Kidney (tissue), 14 donors: Measurements from ENCODE around the gene PNMT. TPM values are rescaled to one million over a fixed set of nuclear protein-coding genes. Genes with fewer than 3 reads are reported as not detected.

Experiments
- DNase-seq, 5 donors: peaks; one replicate each; pipeline ENCODE4 v3.0.0-alpha.2; 2013 to 2020
- FAIRE-seq: peaks from 2 replicates; lab custom pipeline; 2012; peaks lifted over from hg19 to GRCh38; lab: Jason Lieb, UNC
- H3K27ac ChIP-seq, 2 donors: one replicate each; pipeline ENCODE4 v1.7.0; 2013; ENCODE audit warnings: low read depth in 2 of 2, low read length in 2 of 2, inconsistent platforms in 1 of 2
- H3K27me3 ChIP-seq: one replicate; pipeline ENCODE4 v1.7.1; 2013; ENCODE audit warnings: low read length, inconsistent platforms; ENCODE audit not compliant: control insufficient read depth, insufficient read depth
- H3K36me3 ChIP-seq, 3 donors: one replicate each; pipeline versions ENCODE4 v1.7.0 to v1.7.1; 2013; ENCODE audit warnings: low read length in 3 of 3, control low read depth in 1 of 3, inconsistent platforms in 1 of 3; ENCODE audit not compliant: insufficient read depth in 3 of 3, control insufficient read depth in 2 of 3
- H3K4me1 ChIP-seq, 3 donors: one replicate each; pipeline versions ENCODE4 v1.7.0 to v1.7.1; 2013; ENCODE audit warnings: low read length in 3 of 3, inconsistent platforms in 1 of 3, low read depth in 1 of 3; ENCODE audit not compliant: control insufficient read depth in 2 of 3, insufficient read depth in 2 of 3
- H3K4me3 ChIP-seq, 3 donors: one replicate each; pipeline versions ENCODE4 v1.7.0 to v1.8.1; 2013; ENCODE audit warnings: low read length in 3 of 3, control low read depth in 1 of 3, inconsistent platforms in 1 of 3
- H3K9ac ChIP-seq, 3 donors: one replicate each; pipeline versions ENCODE4 v1.7.0 to v1.7.1; 2013; ENCODE audit warnings: low read length in 3 of 3, control low read depth in 1 of 3, inconsistent platforms in 1 of 3
- H3K9me3 ChIP-seq, 3 donors: one replicate each; pipeline versions ENCODE4 v1.7.0 to v1.7.1; 2013; ENCODE audit warnings: low read length in 3 of 3, control low read depth in 1 of 3, inconsistent platforms in 1 of 3; ENCODE audit not compliant: control insufficient read depth in 2 of 3, insufficient read depth in 1 of 3
- CTCF ChIP-seq: IDR thresholded peaks from 3 replicates; pipeline ENCODE4 v1.5.1; 2012; ENCODE audit warnings: mild to moderate bottlenecking, moderate library complexity, borderline replicate concordance; ENCODE audit not compliant: insufficient read depth; ENCODE audit errors: extremely low read depth
- intact Hi-C: fragments of 100-400 bp; cut with DNase I; formaldehyde crosslinking; loops from one replicate; pipeline ENCODE4 v1.11.1; 2022
- polyA plus RNA-seq: library from polyadenylated mRNA; stranded (reverse); fragments of 350-450 nt; fragmentation: Illumina TruSeq; extraction: RNeasy Lipid Tissue Mini Kit (QIAGEN cat#74804); gene quantifications from one replicate; pipeline ENCODE4 v1.2.3, GENCODE V29; 2014; ENCODE audit warnings: low read depth, low replicate concordance; ENCODE audit not compliant: insufficient read depth
- total RNA-seq: library from RNA; stranded (reverse); fragmentation: NEBNext Ultra II Directional; extraction: Animal tissue kit (Norgen Biotek cat#: 25700); gene quantifications from one replicate; pipeline ENCODE4 v1.2.1, GENCODE V29; 2021
- donor health status: control.
- donor health status: control.
- donor health status: control.
- donor health status: control.
- donor health status: control.
- donor health status: DM: yes; HTN: yes; CAD: no.
- donor health status: Normal renal cell carcinoma (clear cell type).

PNMT gene
- total and polyA plus RNA-seq, 2 donors from 2014 or later, result 2.0 to 8.2 TPM

- Histone ChIP-seq H3K36me3 (no peaks in the 10 kb centered on the region), H3K9ac (no peak overlapping the region), H3K9me3 (no peaks in the 10 kb centered on the region), H3K27me3 (peaks cover 4% of the 10 kb centered on the region), H3K4me1 (peaks cover 0 to 9% (median 3%) of the 10 kb centered on the region in 3 donors), H3K4me3 (no peak overlapping the region), H3K27ac (no peak overlapping the region)
- FAIRE-seq, result peak; percentile 39
- peak; percentile 100 for TF ChIP-seq CTCF
- peak; percentile 91 to 94 (median 93) for DNase-seq
- intact Hi-C loops, result loop anchor here (10.0 kb wide), 1 partner anchor 77 kb away; no protein-coding TSS in a partner anchor
Observed at GRCh38 chr17:39621523-39622379, 46.5 kb upstream of the PNMT start.

GRCh38 chr17:39622380-39623006 is 45.8 kb upstream of the PNMT start:
- peaks cover 0 to 11% (median 3%) of the 10 kb centered on the region in 3 donors for H3K4me1 ChIP-seq
- no peak overlapping the region for H3K27ac ChIP-seq
- DNase-seq, result no peak
- H3K36me3 ChIP-seq, result no peaks in the 10 kb centered on the region
- H3K9ac ChIP-seq, result no peak overlapping the region
- H3K27me3 ChIP-seq, result peaks cover 2% of the 10 kb centered on the region
- no peak overlapping the region for H3K4me3 ChIP-seq
- no peak for TF ChIP-seq CTCF
- intact Hi-C loops, result loop anchor here (10.0 kb wide), 1 partner anchor 78 kb away; no protein-coding TSS in a partner anchor
- no peaks in the 10 kb centered on the region for H3K9me3 ChIP-seq
- no peak for FAIRE-seq

GRCh38 chr17:39623356-39623950 is 44.8 kb upstream of the PNMT start:
- no peak for FAIRE-seq
- intact Hi-C loops, result loop anchor here (10.0 kb wide), 1 partner anchor 79 kb away; no protein-coding TSS in a partner anchor

More at GRCh38 chr17:39623356-39623950, 44.8 kb upstream of the PNMT start:
- Histone ChIP-seq H3K27ac (no peak overlapping the region), H3K4me1 (peaks cover 0 to 11% (median 3%) of the 10 kb centered on the region in 3 donors), H3K4me3 (no peak overlapping the region), H3K9ac (no peak overlapping the region), H3K27me3 (peaks cover 2% of the 10 kb centered on the region), H3K36me3 (no peaks in the 10 kb centered on the region), H3K9me3 (no peaks in the 10 kb centered on the region)
- peak; percentile 79 to 94 (median 84) for DNase-seq
- peak; percentile 95 for TF ChIP-seq CTCF
